Heart left ventricle (tissue), 13 donors: Measurements from ENCODE around the gene FMR1.

ENCODE experiments used
- POLR2A ChIP-seq, 2 donors: fragments of 450-650 bp; IDR thresholded peaks; one replicate each; pipeline ENCODE4 v1.6.1; 2017; ENCODE audit warnings: antibody characterized with exemption in 2 of 2, mild to moderate bottlenecking in 2 of 2, moderate library complexity in 2 of 2
- TF ChIP-seq, protein P1 (sequence below), 12 donors: fragments of 200-600 bp; sonication (generic) in 4 of 12; IDR thresholded peaks; one replicate each; pipeline versions ENCODE4 v1.5.0 to v1.8.0; 2018 to 2022; ENCODE audit warnings: antibody characterized with exemption in 12 of 12, mild to moderate bottlenecking in 5 of 12
- donor health status: ischemic (EF 13 %, LVEDD 7.1; RV severe dilation, severe dysfunction).
- donor health status: DM: no; HTN: yes; CAD: no.
- donor health status: DM: no; HTN: no; CAD: no.
- donor health status: ischemic (EF 25% LVEDD 6.9; RV normal size, moderate dysfunction).
- donor health status: ischemic (EF 25% LVEDD 5.7; RV mildly dilated, moderate dysfunction).
- donor health status: ischemic (EF 35%, LVEDD 5.7; RV mildly dilated, moderate dysfunction).
- donor health status: nonischemic (EF 11% LVEDD 7.7; RV severe dilation, severe dysfunction).
- donor health status: DM: yes; HTN: yes; CAD: no.
- donor health status: PGD.
- donor health status: ischemic (EF 29% LVEDD 5.4; RV normal size, mild dysfunction).
- donor health status: nonischemic (EF 23%, LVEDD 6.1; RV moderate dilation, normal function).

DNA sequence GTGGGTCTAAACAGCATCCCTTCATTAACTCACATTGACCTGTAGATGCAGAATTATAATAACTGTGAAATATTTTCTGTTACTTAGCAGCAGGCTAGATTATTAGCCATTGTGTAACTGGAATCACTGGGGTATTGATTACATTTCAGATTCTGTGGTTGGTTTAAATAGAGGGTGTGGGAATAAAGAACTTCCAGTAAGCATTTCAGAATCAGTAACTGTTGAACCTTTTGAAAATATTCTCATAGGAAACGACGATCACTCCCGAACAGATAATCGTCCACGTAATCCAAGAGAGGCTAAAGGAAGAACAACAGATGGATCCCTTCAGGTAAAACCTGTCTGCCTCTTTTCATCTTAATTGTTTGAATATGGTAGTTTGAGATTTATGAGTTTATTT lies 33.6 kb downstream of the FMR1 start:
- no peak for TF ChIP-seq POLR2A (IDR thresholded peaks at IDR 0.05)
- TF ChIP-seq, protein P1, sequence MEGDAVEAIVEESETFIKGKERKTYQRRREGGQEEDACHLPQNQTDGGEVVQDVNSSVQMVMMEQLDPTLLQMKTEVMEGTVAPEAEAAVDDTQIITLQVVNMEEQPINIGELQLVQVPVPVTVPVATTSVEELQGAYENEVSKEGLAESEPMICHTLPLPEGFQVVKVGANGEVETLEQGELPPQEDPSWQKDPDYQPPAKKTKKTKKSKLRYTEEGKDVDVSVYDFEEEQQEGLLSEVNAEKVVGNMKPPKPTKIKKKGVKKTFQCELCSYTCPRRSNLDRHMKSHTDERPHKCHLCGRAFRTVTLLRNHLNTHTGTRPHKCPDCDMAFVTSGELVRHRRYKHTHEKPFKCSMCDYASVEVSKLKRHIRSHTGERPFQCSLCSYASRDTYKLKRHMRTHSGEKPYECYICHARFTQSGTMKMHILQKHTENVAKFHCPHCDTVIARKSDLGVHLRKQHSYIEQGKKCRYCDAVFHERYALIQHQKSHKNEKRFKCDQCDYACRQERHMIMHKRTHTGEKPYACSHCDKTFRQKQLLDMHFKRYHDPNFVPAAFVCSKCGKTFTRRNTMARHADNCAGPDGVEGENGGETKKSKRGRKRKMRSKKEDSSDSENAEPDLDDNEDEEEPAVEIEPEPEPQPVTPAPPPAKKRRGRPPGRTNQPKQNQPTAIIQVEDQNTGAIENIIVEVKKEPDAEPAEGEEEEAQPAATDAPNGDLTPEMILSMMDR (IDR thresholded peaks at IDR 0.05), result no peak
